GM12878 (cell line): Measurements from ENCODE around the gene GPC5. TPM values are rescaled to one million over a fixed set of nuclear protein-coding genes. Genes with fewer than 3 reads are reported as not detected.

Experiments
- ATAC-seq: fragments of 200-7000 bp; cut with Tn5 transposase; 3 replicates; pipeline ENCODE4 v1.9.1; 2020; ENCODE audit warnings: mild to moderate bottlenecking, moderate library complexity
- BruUV-seq: library from RNA; stranded (reverse); fragments of 400-500 nt; replicated peaks from 2 replicates; lab custom pipeline; 2021; lab: Mats Ljungman, UMichigan
- CTCF ChIA-PET: fragments of 300-600 bp; sonication (Branson Sonifier 250); formaldehyde crosslinking; extraction: SDS; loops from one replicate; lab custom pipeline; 2021; ENCODE audit warnings: inconsistent platforms; lab: Yijun Ruan, JAX
- POLR2A ChIA-PET: fragments of 350-600 bp; formaldehyde crosslinking; extraction: SDS; loops from one replicate; lab custom pipeline; 2021; ENCODE audit warnings: inconsistent platforms; lab: Charles Lee
- RAD21 ChIA-PET: fragments of 300-600 bp; sonication (Branson Sonifier 250); formaldehyde crosslinking; loops from one replicate; lab custom pipeline; 2023; ENCODE audit warnings: antibody characterized with exemption; ENCODE audit not compliant: unreplicated experiment; lab: Charles Lee
- SMC1A ChIA-PET: fragments of 300-600 bp; sonication (Branson Sonifier 250); formaldehyde crosslinking; loops from one replicate; lab custom pipeline; 2023; ENCODE audit not compliant: unreplicated experiment, uncharacterized antibody; lab: Charles Lee
- DNase-seq: peaks from one replicate; pipeline ENCODE4 v3.0.0-alpha.2; 2011; ENCODE audit warnings: low read depth, low spot score
- FAIRE-seq: peaks from 3 replicates; lab custom pipeline; 2011; peaks lifted over from hg19 to GRCh38; lab: Jason Lieb, UNC
- H2AFZ ChIP-seq: 2 replicates; pipeline ENCODE4 v1.6.0; 2011; ENCODE audit warnings: low read depth, low read length, control low read depth; ENCODE audit not compliant: control insufficient read depth
- H3K27ac ChIP-seq: 2 replicates; pipeline ENCODE4 v1.5.1; 2011; ENCODE audit warnings: control low read depth; ENCODE audit not compliant: control insufficient read depth, insufficient read depth
- H3K27me3 ChIP-seq, 2 experiments: replicated peaks in 1 of 2; 2 replicates each; pipeline versions ENCODE4 v1.6.0 to v1.6.1; 2011; ENCODE audit warnings: low read length in 1 of 2; ENCODE audit not compliant: control insufficient read depth in 2 of 2, insufficient read depth in 2 of 2
- H3K36me3 ChIP-seq, 2 experiments: 2 replicates each; pipeline ENCODE4 v1.5.1; 2011; ENCODE audit warnings: low read length in 1 of 2; ENCODE audit not compliant: control insufficient read depth in 2 of 2, insufficient read depth in 2 of 2
- H3K4me1 ChIP-seq: 2 replicates; pipeline ENCODE4 v1.6.1; 2011; ENCODE audit warnings: mild to moderate bottlenecking, low read length, moderate library complexity, mixed read lengths; ENCODE audit not compliant: control insufficient read depth, insufficient read depth
- H3K4me2 ChIP-seq: 2 replicates; pipeline ENCODE4 v1.6.0; 2011; ENCODE audit warnings: control low read depth; ENCODE audit not compliant: control insufficient read depth, insufficient read depth
- H3K4me3 ChIP-seq: fragments of 200-600 bp; sonication (generic); 2 replicates; pipeline ENCODE4 v1.5.1; 2016
- H3K79me2 ChIP-seq: 2 replicates; pipeline ENCODE4 v1.6.0; 2011; ENCODE audit warnings: low read length; ENCODE audit not compliant: control insufficient read depth, insufficient read depth
- H3K9ac ChIP-seq: 2 replicates; pipeline ENCODE4 v1.8.0; 2011; ENCODE audit warnings: low read length, control low read depth, mixed read lengths; ENCODE audit not compliant: control insufficient read depth, insufficient read depth
- H3K9me3 ChIP-seq: replicated peaks from 3 replicates; pipeline ENCODE4 v1.5.1; 2011; ENCODE audit warnings: mild to moderate bottlenecking, low read length; ENCODE audit not compliant: control insufficient read depth, insufficient read depth
- H4K20me1 ChIP-seq: 2 replicates; pipeline ENCODE4 v1.6.0; 2011; ENCODE audit not compliant: control insufficient read depth, insufficient read depth
- BMI1 ChIP-seq: fragments of 450-650 bp; IDR thresholded peaks from 2 replicates; pipeline ENCODE4 v1.6.1; 2016; ENCODE audit warnings: mild to moderate bottlenecking, moderate library complexity, borderline replicate concordance
- ESRRA ChIP-seq: IDR thresholded peaks from 2 replicates; pipeline ENCODE4 v1.6.1; 2012; ENCODE audit warnings: mild to moderate bottlenecking, low read length, improper control_type of control experiment
- IRF4 ChIP-seq: IDR thresholded peaks from 2 replicates; pipeline ENCODE4 v1.6.1; 2011; ENCODE audit warnings: low read depth, low read length
- NFIC ChIP-seq: IDR thresholded peaks from 2 replicates; pipeline ENCODE4 v1.6.1; 2012; ENCODE audit warnings: low read depth, mild to moderate bottlenecking, inconsistent platforms, low read length, moderate library complexity
- RUNX3 ChIP-seq: IDR thresholded peaks from 2 replicates; pipeline ENCODE4 v1.6.1; 2012; ENCODE audit warnings: low read length, inconsistent platforms
- WGBS: methylation state at CpG from one replicate; pipeline ENCODE4 v1.1.6; 2016; ENCODE audit warnings: low lambda C conversion rate; ENCODE audit not compliant: insufficient replicate concordance, insufficient coverage; ENCODE audit errors: missing lambda C conversion rate; 5-methylcytosine and 5-hydroxymethylcytosine counted together
- in situ Hi-C: fragments of 300-500 bp; cut with MboI; formaldehyde crosslinking; loops from 9 replicates; pipeline ENCODE4 v1.14.3; 2018; ENCODE audit warnings: mixed read lengths
- intact Hi-C: fragments of 100-400 bp; cut with micrococcal nuclease; formaldehyde crosslinking; loops from one replicate; pipeline ENCODE4 v1.14.2; 2022; ENCODE audit not compliant: unreplicated experiment
- polyA plus RNA-seq, 11 experiments: library from polyadenylated mRNA; depleted of rRNA in 4 of 11; unstranded in 6 of 11; stranded (reverse) in 5 of 11; fragments of >200 nt; fragmentation: Nextera tagmentation in 4 of 11; fragmentation: Illumina TruSeq in 1 of 11; extraction: Ambion mirVana in 4 of 11; extraction: Trizol in 1 of 11; gene quantifications; 1 replicate in 1 of 11; 2 replicates in 10 of 11; pipeline versions ENCODE4 v1.2.1 to v1.2.3, GENCODE V29; 2011 to 2016; ENCODE audit warnings: inconsistent platforms in 2 of 11, missing spikeins in 2 of 11, low read depth in 1 of 11
- total RNA-seq, 4 experiments: library from RNA; depleted of rRNA in 3 of 4; stranded (reverse); fragments of >200 nt in 3 of 4; fragmentation: Illumina TruSeq in 1 of 4; extraction: Trizol in 1 of 4; gene quantifications; 2 replicates each; pipeline versions ENCODE4 v1.2.1 to v1.2.3, GENCODE V29; 2013 to 2021
- TF ChIP-seq, protein P1 (sequence below): fragments of 450-650 bp; IDR thresholded peaks from 2 replicates; pipeline ENCODE4 v1.6.1; 2017; ENCODE audit warnings: antibody characterized with exemption, mild to moderate bottlenecking, moderate library complexity
- TF ChIP-seq, protein P2 (sequence below): IDR thresholded peaks from 2 replicates; pipeline ENCODE4 v1.6.1; 2011; ENCODE audit warnings: borderline replicate concordance, low read depth, mild to moderate bottlenecking, moderate library complexity, low read length; ENCODE audit not compliant: insufficient read depth, poor library complexity, severe bottlenecking
- TF ChIP-seq, protein P3 (sequence below): fragments of 450-650 bp; formaldehyde crosslinking; IDR thresholded peaks from 2 replicates; pipeline ENCODE4 v1.5.0; 2022; ENCODE audit warnings: mild to moderate bottlenecking, missing genetic modification characterization

The GPC5 gene
- total and polyA plus RNA-seq, 10 of the 15 experiments (the other 5 are each of a cell fraction or from before 2014, with no cell fraction given), result 0.05 to 0.87 (median 0.44) TPM; not detected in 1

DNA sequence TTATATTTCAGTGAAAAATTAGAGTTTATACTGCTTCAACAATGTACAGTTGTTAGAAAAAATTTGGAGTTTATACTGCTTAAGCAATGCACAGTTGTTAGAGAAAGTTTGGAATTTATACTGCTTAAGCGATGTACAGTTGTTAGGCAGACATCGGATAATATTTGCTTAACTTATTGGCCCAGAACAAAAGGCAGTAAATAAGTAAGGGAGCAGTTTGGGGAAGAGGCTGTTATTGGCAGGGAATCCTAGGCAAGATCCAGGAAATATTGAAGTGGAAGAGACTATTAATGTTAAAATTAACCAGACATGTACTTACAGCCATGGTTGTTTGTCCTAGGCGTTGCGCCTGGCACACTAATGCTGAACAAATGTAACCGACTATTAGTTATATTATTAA is 166.9 kb downstream of the GPC5 start (continued):
- TF ChIP-seq, protein P1, sequence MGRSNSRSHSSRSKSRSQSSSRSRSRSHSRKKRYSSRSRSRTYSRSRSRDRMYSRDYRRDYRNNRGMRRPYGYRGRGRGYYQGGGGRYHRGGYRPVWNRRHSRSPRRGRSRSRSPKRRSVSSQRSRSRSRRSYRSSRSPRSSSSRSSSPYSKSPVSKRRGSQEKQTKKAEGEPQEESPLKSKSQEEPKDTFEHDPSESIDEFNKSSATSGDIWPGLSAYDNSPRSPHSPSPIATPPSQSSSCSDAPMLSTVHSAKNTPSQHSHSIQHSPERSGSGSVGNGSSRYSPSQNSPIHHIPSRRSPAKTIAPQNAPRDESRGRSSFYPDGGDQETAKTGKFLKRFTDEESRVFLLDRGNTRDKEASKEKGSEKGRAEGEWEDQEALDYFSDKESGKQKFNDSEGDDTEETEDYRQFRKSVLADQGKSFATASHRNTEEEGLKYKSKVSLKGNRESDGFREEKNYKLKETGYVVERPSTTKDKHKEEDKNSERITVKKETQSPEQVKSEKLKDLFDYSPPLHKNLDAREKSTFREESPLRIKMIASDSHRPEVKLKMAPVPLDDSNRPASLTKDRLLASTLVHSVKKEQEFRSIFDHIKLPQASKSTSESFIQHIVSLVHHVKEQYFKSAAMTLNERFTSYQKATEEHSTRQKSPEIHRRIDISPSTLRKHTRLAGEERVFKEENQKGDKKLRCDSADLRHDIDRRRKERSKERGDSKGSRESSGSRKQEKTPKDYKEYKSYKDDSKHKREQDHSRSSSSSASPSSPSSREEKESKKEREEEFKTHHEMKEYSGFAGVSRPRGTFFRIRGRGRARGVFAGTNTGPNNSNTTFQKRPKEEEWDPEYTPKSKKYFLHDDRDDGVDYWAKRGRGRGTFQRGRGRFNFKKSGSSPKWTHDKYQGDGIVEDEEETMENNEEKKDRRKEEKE, result no peak

DNA sequence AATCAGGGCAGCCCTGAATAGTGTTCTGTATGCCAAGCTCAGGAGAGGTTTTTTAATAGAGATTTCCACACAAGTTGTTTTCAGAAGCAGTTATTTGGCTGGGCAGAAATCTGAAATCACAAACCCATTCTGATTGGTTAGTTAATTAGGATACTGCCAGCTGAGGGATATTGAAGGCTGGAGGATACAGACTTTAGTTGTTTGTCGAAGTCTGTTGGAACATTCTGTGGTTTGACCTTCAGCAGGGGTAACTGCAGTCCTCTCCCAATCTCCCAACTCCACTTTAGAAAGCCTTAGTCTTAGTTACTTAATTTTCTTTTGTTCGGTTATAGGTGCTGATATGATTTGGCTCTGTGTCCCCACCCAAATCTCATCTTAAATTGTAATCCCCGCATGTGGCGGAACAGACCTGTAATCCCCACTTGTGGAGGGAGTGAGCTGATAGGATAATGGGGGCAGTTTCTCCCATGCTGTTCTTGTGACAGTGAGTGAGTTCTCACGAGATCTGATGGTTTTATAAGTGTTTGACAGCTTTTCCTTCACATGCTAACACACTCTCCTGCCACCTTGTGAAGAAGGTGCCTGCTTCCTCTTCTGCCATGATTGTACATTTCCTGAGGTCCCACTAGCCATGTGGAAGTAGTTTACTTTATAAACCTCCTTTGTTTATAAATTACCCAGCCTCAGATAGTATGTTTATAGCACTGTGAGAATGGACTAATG is 169.2 kb downstream of the GPC5 start:
- ChIA-PET RAD21 (interaction anchor here (1.2 kb wide), 1 partner anchor 10 kb away, joined by 3 read pairs; no protein-coding TSS in a partner anchor), CTCF (interaction anchor here (2.0 to 2.1 kb wide), 2 partner anchors 9 to 11 kb away, joined by 6 to 7 read pairs; no protein-coding TSS in a partner anchor), POLR2A (no interaction called here), SMC1A (no interaction called here)
- Histone ChIP-seq H3K4me1 (no peaks in the 10 kb centered on the region), H2AFZ (no peak overlapping the region), H3K9ac (no peak overlapping the region), H3K9me3 (no peaks in the 10 kb centered on the region), H4K20me1 (no peaks in the 10 kb centered on the region), H3K27ac (no peak overlapping the region), H3K79me2 (no peaks in the 10 kb centered on the region), H3K4me2 (no peak overlapping the region), H3K4me3 (no peak overlapping the region), H3K36me3 (no peaks in the 10 kb centered on the region), H3K27me3 (no peaks in the 10 kb centered on the region)
- intact Hi-C loops, result no loop called here
- no TSS peak for BruUV-seq
- FAIRE-seq (no peak), ATAC-seq (no peak), DNase-seq (no peak)
- in situ Hi-C loops, result no loop called here
- TF ChIP-seq IRF4 (no peak), RUNX3 (no peak), NFIC (no peak), ESRRA (no peak), BMI1 (no peak)
- TF ChIP-seq, protein P2, sequence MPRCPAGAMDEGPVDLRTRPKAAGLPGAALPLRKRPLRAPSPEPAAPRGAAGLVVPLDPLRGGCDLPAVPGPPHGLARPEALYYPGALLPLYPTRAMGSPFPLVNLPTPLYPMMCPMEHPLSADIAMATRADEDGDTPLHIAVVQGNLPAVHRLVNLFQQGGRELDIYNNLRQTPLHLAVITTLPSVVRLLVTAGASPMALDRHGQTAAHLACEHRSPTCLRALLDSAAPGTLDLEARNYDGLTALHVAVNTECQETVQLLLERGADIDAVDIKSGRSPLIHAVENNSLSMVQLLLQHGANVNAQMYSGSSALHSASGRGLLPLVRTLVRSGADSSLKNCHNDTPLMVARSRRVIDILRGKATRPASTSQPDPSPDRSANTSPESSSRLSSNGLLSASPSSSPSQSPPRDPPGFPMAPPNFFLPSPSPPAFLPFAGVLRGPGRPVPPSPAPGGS, result no peak
- TF ChIP-seq, protein P3, sequence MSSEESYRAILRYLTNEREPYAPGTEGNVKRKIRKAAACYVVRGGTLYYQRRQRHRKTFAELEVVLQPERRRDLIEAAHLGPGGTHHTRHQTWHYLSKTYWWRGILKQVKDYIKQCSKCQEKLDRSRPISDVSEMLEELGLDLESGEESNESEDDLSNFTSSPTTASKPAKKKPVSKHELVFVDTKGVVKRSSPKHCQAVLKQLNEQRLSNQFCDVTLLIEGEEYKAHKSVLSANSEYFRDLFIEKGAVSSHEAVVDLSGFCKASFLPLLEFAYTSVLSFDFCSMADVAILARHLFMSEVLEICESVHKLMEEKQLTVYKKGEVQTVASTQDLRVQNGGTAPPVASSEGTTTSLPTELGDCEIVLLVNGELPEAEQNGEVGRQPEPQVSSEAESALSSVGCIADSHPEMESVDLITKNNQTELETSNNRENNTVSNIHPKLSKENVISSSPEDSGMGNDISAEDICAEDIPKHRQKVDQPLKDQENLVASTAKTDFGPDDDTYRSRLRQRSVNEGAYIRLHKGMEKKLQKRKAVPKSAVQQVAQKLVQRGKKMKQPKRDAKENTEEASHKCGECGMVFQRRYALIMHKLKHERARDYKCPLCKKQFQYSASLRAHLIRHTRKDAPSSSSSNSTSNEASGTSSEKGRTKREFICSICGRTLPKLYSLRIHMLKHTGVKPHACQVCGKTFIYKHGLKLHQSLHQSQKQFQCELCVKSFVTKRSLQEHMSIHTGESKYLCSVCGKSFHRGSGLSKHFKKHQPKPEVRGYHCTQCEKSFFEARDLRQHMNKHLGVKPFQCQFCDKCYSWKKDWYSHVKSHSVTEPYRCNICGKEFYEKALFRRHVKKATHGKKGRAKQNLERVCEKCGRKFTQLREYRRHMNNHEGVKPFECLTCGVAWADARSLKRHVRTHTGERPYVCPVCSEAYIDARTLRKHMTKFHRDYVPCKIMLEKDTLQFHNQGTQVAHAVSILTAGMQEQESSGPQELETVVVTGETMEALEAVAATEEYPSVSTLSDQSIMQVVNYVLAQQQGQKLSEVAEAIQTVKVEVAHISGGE (CRISPR knock-in tag), result no peak
- 55% methylated on average over 5 of the region's 5 CpGs for WGBS
